Glutamatergic neuron (in vitro differentiated cells): ENCODE results near the gene RAP1GAP. TPM values are rescaled to one million over a fixed set of nuclear protein-coding genes. Genes with fewer than 3 reads are reported as not detected.

Experiments used
- DNase-seq: peaks from one replicate; pipeline ENCODE4 v3.0.0; 2022
- H3K27ac Mint-ChIP-seq: one replicate; pipeline ENCODE4 v1.8.0; 2020; ENCODE audit warnings: mild to moderate bottlenecking, mixed read lengths, inconsistent platforms; ENCODE audit not compliant: unreplicated experiment
- H3K27me3 Mint-ChIP-seq: one replicate; pipeline ENCODE4 v1.8.0; 2020; ENCODE audit warnings: mild to moderate bottlenecking, moderate library complexity, mixed read lengths, inconsistent platforms; ENCODE audit not compliant: unreplicated experiment
- H3K36me3 Mint-ChIP-seq: one replicate; pipeline ENCODE4 v1.8.0; 2020; ENCODE audit warnings: mild to moderate bottlenecking, mixed read lengths, inconsistent platforms; ENCODE audit not compliant: unreplicated experiment
- H3K4me1 Mint-ChIP-seq: one replicate; pipeline ENCODE4 v1.8.0; 2020; ENCODE audit warnings: mild to moderate bottlenecking, low read depth, mixed read lengths, inconsistent platforms; ENCODE audit not compliant: unreplicated experiment
- H3K4me3 Mint-ChIP-seq: one replicate; pipeline ENCODE4 v1.8.0; 2020; ENCODE audit warnings: mild to moderate bottlenecking, mixed read lengths, inconsistent platforms; ENCODE audit not compliant: unreplicated experiment
- H3K9me3 Mint-ChIP-seq: one replicate; pipeline ENCODE4 v1.8.0; 2020; ENCODE audit warnings: mild to moderate bottlenecking, moderate library complexity, mixed read lengths, inconsistent platforms; ENCODE audit not compliant: unreplicated experiment
- total RNA-seq: library from RNA; stranded (reverse); fragmentation: NEBNext Ultra II Directional; extraction: Animal tissue kit (Norgen Biotek cat#: 25700); gene quantifications from one replicate; pipeline ENCODE4 v1.2.1, GENCODE V29; 2021; ENCODE audit not compliant: unreplicated experiment
- TF ChIP-seq, protein P1 (sequence below): fragments of 200-600 bp; sonication (generic); IDR thresholded peaks from one replicate; pipeline ENCODE4 v1.5.0; 2021; ENCODE audit not compliant: partially characterized antibody, unreplicated experiment

RAP1GAP gene
- total RNA-seq, 1 donor from 2014 or later: 4.8 TPM

DNA sequence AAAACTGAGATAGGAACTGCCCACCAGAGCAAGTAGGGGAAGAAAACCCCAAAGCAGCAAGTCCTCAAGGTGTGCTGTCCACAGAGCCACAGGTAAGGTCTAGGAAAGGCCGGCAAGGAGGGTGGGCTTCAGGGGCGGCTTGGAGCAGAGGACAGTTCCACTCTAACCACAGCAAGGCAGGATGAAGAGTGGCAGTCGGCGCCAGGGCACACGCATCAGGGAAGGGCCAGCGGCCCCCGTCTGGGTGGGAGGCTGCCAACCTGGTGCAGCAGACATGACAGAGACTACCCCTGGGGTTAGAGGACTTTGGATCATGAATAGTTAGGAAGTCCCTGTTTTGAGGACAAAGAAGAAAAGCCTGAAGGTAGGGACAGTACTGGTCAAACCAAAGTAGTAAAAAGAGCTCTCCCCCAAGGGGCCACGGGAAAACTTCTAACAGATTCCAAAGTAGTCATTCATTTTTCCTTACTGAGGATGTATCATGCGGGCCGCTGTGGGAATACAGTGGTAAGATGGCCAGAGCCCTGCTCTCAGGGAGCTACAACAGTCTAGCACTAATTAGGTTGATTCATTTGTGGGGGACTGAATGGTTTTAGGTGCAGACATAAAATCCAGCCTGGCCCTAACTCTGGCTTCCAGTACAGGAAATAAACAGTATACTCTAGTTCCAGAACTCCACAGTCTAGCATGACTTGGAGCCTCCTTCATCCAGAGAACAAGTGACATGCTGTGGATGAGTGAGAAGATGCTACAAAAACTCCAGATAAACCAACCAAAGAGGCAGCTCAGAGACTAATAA, 3.5 kb upstream of the RAP1GAP start:
- DNase-seq: no peak
- TF ChIP-seq, protein P1, sequence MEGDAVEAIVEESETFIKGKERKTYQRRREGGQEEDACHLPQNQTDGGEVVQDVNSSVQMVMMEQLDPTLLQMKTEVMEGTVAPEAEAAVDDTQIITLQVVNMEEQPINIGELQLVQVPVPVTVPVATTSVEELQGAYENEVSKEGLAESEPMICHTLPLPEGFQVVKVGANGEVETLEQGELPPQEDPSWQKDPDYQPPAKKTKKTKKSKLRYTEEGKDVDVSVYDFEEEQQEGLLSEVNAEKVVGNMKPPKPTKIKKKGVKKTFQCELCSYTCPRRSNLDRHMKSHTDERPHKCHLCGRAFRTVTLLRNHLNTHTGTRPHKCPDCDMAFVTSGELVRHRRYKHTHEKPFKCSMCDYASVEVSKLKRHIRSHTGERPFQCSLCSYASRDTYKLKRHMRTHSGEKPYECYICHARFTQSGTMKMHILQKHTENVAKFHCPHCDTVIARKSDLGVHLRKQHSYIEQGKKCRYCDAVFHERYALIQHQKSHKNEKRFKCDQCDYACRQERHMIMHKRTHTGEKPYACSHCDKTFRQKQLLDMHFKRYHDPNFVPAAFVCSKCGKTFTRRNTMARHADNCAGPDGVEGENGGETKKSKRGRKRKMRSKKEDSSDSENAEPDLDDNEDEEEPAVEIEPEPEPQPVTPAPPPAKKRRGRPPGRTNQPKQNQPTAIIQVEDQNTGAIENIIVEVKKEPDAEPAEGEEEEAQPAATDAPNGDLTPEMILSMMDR: no peak
- Mint-ChIP-seq H3K4me1 (peaks cover 5% of the 10 kb centered on the region), H3K36me3 (no peaks in the 10 kb centered on the region), H3K27ac (peak overlapping the region; percentile 1), H3K27me3 (peaks cover 2% of the 10 kb centered on the region), H3K9me3 (peaks cover under 1% of the 10 kb centered on the region), H3K4me3 (no peak overlapping the region)

- peaks cover 4% of the 10 kb centered on the region for H3K9me3 Mint-ChIP-seq
- no peak overlapping the region for H3K4me3 Mint-ChIP-seq
- TF ChIP-seq, protein P1: no peak
- no peak for DNase-seq
- peak overlapping the region; percentile 1 for H3K27ac Mint-ChIP-seq
- peaks cover 9% of the 10 kb centered on the region for H3K4me1 Mint-ChIP-seq
- peaks cover 4% of the 10 kb centered on the region for H3K27me3 Mint-ChIP-seq
- H3K36me3 Mint-ChIP-seq: no peaks in the 10 kb centered on the region
Observed at GRCh38 chr1:21671915-21672314, 2.8 kb upstream of the RAP1GAP start.

- H3K27ac Mint-ChIP-seq: no peak overlapping the region
- no peak overlapping the region for H3K4me3 Mint-ChIP-seq
- H3K36me3 Mint-ChIP-seq: no peaks in the 10 kb centered on the region
- peaks cover 14% of the 10 kb centered on the region for H3K4me1 Mint-ChIP-seq
- peaks cover 9% of the 10 kb centered on the region for H3K9me3 Mint-ChIP-seq
- TF ChIP-seq, protein P1: no peak
- H3K27me3 Mint-ChIP-seq: peaks cover 6% of the 10 kb centered on the region
- DNase-seq: no peak
Observed at GRCh38 chr1:21670956-21671902, 2.1 kb upstream of the RAP1GAP start.

- H3K27ac Mint-ChIP-seq: no peak overlapping the region
- H3K27me3 Mint-ChIP-seq: peaks cover 6% of the 10 kb centered on the region
- DNase-seq: no peak
- peaks cover 10% of the 10 kb centered on the region for H3K9me3 Mint-ChIP-seq
- peaks cover 14% of the 10 kb centered on the region for H3K4me1 Mint-ChIP-seq
- H3K4me3 Mint-ChIP-seq: no peak overlapping the region
- H3K36me3 Mint-ChIP-seq: no peaks in the 10 kb centered on the region
- TF ChIP-seq, protein P1: no peak
Observed at GRCh38 chr1:21670059-21670881, 1.1 kb upstream of the RAP1GAP start.
